Calu3 (cell line): ENCODE results near the gene CDK15. TPM values are rescaled to one million over a fixed set of nuclear protein-coding genes. Genes with fewer than 3 reads are reported as not detected.

Source experiments
- BruUV-seq: library from RNA; stranded (reverse); fragments of 400-500 nt; replicated peaks from 2 replicates; lab custom pipeline; 2021; lab: Mats Ljungman, UMichigan
- CTCF ChIA-PET: fragments of 300-600 bp; sonication (Branson Sonifier 250); formaldehyde crosslinking; loops from one replicate; lab custom pipeline; 2022; ENCODE audit warnings: antibody characterized with exemption; lab: Charles Lee
- DNase-seq: peaks from one replicate; pipeline ENCODE4 v3.0.0; 2022
- H3K27ac Mint-ChIP-seq: one replicate; pipeline ENCODE4 v1.8.0; 2022; ENCODE audit warnings: mixed read lengths; ENCODE audit not compliant: unreplicated experiment
- H3K27me3 Mint-ChIP-seq: one replicate; pipeline ENCODE4 v1.8.0; 2022; ENCODE audit warnings: mixed read lengths; ENCODE audit not compliant: unreplicated experiment
- H3K36me3 Mint-ChIP-seq: one replicate; pipeline ENCODE4 v1.8.0; 2022; ENCODE audit warnings: mild to moderate bottlenecking, moderate library complexity, mixed read lengths; ENCODE audit not compliant: insufficient read depth, unreplicated experiment
- H3K4me1 Mint-ChIP-seq: one replicate; pipeline ENCODE4 v1.8.0; 2022; ENCODE audit warnings: mild to moderate bottlenecking, low read depth, mixed read lengths; ENCODE audit not compliant: unreplicated experiment
- H3K4me3 Mint-ChIP-seq: one replicate; pipeline ENCODE4 v1.8.0; 2022; ENCODE audit warnings: mild to moderate bottlenecking, low read depth, moderate library complexity, mixed read lengths; ENCODE audit not compliant: unreplicated experiment
- H3K9me3 Mint-ChIP-seq: one replicate; pipeline ENCODE4 v1.8.0; 2022; ENCODE audit warnings: low read depth, mixed read lengths; ENCODE audit not compliant: unreplicated experiment
- intact Hi-C: fragments of 100-400 bp; cut with micrococcal nuclease; formaldehyde crosslinking; loops from one replicate; pipeline ENCODE4 v1.10.0; 2022; ENCODE audit not compliant: unreplicated experiment
- total RNA-seq: library from RNA; stranded (reverse); gene quantifications from 2 replicates; pipeline ENCODE4 v1.2.3, GENCODE V29; 2022
- TF ChIP-seq, protein P1 (sequence below): fragments of 200-600 bp; IDR thresholded peaks from one replicate; pipeline ENCODE4 v1.8.0; 2022; ENCODE audit warnings: antibody characterized with exemption; ENCODE audit not compliant: unreplicated experiment

The CDK15 gene
- total RNA-seq, 1 experiment from 2014 or later, result not detected

DNA sequence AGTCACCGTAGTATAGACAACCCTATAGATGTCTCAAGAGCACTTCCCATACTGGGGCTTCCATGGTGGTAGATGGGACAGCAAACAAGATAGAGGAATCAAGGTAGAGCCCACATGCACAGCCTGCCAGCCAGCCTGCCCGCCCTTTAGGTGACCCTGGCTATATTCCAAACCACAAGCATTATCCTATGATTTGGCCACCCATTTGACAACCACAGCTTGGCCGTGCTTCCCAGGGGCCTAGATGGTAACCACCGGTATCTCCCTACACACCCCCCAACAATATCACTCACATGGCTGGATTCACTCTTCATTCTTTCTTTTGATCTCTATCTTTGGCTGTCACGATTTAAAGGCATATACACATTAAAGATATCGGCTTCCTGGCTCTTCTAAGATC, 85.3 kb downstream of the CDK15 start:
- H3K4me1 Mint-ChIP-seq, result peaks cover 43% of the 10 kb centered on the region
- H3K36me3 Mint-ChIP-seq, result no peaks in the 10 kb centered on the region
- CTCF ChIA-PET, result interaction anchor here (1.4 kb wide), 1 partner anchor 12 kb away, joined by 3 read pairs; no protein-coding TSS in a partner anchor
- no peak overlapping the region for H3K27ac Mint-ChIP-seq
- no peak overlapping the region for H3K4me3 Mint-ChIP-seq
- TF ChIP-seq, protein P1, sequence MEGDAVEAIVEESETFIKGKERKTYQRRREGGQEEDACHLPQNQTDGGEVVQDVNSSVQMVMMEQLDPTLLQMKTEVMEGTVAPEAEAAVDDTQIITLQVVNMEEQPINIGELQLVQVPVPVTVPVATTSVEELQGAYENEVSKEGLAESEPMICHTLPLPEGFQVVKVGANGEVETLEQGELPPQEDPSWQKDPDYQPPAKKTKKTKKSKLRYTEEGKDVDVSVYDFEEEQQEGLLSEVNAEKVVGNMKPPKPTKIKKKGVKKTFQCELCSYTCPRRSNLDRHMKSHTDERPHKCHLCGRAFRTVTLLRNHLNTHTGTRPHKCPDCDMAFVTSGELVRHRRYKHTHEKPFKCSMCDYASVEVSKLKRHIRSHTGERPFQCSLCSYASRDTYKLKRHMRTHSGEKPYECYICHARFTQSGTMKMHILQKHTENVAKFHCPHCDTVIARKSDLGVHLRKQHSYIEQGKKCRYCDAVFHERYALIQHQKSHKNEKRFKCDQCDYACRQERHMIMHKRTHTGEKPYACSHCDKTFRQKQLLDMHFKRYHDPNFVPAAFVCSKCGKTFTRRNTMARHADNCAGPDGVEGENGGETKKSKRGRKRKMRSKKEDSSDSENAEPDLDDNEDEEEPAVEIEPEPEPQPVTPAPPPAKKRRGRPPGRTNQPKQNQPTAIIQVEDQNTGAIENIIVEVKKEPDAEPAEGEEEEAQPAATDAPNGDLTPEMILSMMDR, result no peak
- intact Hi-C loops, result no loop called here
- BruUV-seq, result no TSS peak
- H3K27me3 Mint-ChIP-seq, result peaks cover 58% of the 10 kb centered on the region
- no peaks in the 10 kb centered on the region for H3K9me3 Mint-ChIP-seq
- peak; percentile 57 for DNase-seq

GRCh38 chr2:201892516-201892915, 86.2 kb downstream of the CDK15 start:
- peaks cover 62% of the 10 kb centered on the region for H3K27me3 Mint-ChIP-seq
- no peak overlapping the region for H3K27ac Mint-ChIP-seq
- BruUV-seq, result no TSS peak
- CTCF ChIA-PET, result interaction anchor here (1.4 kb wide), 1 partner anchor 11 kb away, joined by 3 read pairs; no protein-coding TSS in a partner anchor
- no peak overlapping the region for H3K4me3 Mint-ChIP-seq
- no peak for DNase-seq
- intact Hi-C loops, result no loop called here
- TF ChIP-seq, protein P1, result no peak
- H3K4me1 Mint-ChIP-seq, result peaks cover 39% of the 10 kb centered on the region
- no peaks in the 10 kb centered on the region for H3K36me3 Mint-ChIP-seq
- no peaks in the 10 kb centered on the region for H3K9me3 Mint-ChIP-seq

GRCh38 chr2:201900362-201900761, 94.0 kb downstream of the CDK15 start:
- TF ChIP-seq, protein P1, result no peak
- Mint-ChIP-seq H3K36me3 (no peaks in the 10 kb centered on the region), H3K9me3 (peaks cover 3% of the 10 kb centered on the region), H3K27ac (peak overlapping the region; percentile 11), H3K4me3 (no peak overlapping the region), H3K27me3 (peaks cover 39% of the 10 kb centered on the region), H3K4me1 (peaks cover 19% of the 10 kb centered on the region)
- intact Hi-C loops, result no loop called here
- no TSS peak for BruUV-seq
- peak; percentile 32 for DNase-seq
- CTCF ChIA-PET, result interaction anchor here (0.6 to 0.7 kb wide), 2 partner anchors 14 to 187 kb away, joined by 4 to 10 read pairs; no protein-coding TSS in a partner anchor

- CTCF ChIA-PET, result no interaction called here
- TF ChIP-seq, protein P1, result no peak
- Mint-ChIP-seq H3K27me3 (peaks cover 49% of the 10 kb centered on the region), H3K9me3 (peaks cover 3% of the 10 kb centered on the region), H3K27ac (no peak overlapping the region), H3K36me3 (no peaks in the 10 kb centered on the region), H3K4me1 (peaks cover 19% of the 10 kb centered on the region), H3K4me3 (no peak overlapping the region)
- no TSS peak for BruUV-seq
- no peak for DNase-seq
- intact Hi-C loops, result no loop called here
Measured at GRCh38 chr2:201901786-201902185, 95.4 kb downstream of the CDK15 start.
